HUES64 (cell line): ENCODE measurements around the gene NRL.

Experiments used
- H3K27ac ChIP-seq: 2 replicates; pipeline ENCODE4 v1.7.0; 2013; ENCODE audit warnings: low read depth, low read length, inconsistent platforms
- H3K27me3 ChIP-seq: 2 replicates; pipeline ENCODE4 v1.6.1; 2013; ENCODE audit warnings: mild to moderate bottlenecking, low read length; ENCODE audit not compliant: insufficient read depth
- H3K36me3 ChIP-seq: 2 replicates; pipeline ENCODE4 v1.6.1; 2013; ENCODE audit warnings: mild to moderate bottlenecking, low read length; ENCODE audit not compliant: insufficient read depth
- H3K4me1 ChIP-seq: 2 replicates; pipeline ENCODE4 v1.6.1; 2013; ENCODE audit warnings: mild to moderate bottlenecking, low read length, moderate library complexity; ENCODE audit not compliant: insufficient read depth
- H3K4me3 ChIP-seq: 2 replicates; pipeline ENCODE4 v1.5.1; 2013; ENCODE audit warnings: mild to moderate bottlenecking, low read length, moderate library complexity
- H3K9ac ChIP-seq: 2 replicates; pipeline ENCODE4 v1.6.1; 2013; ENCODE audit warnings: mild to moderate bottlenecking, low read depth, low read length
- H3K9me3 ChIP-seq: 2 replicates; pipeline ENCODE4 v1.6.1; 2013; ENCODE audit warnings: low read depth, low read length; ENCODE audit not compliant: insufficient read depth
- WGBS: fragments of 150-250, 120-280 bp; methylation state at CpG from one replicate; pipeline ENCODE4 v1.1.7; 2013; ENCODE audit warnings: missing lambda C conversion rate; 5-methylcytosine and 5-hydroxymethylcytosine counted together

NRL gene

DNA sequence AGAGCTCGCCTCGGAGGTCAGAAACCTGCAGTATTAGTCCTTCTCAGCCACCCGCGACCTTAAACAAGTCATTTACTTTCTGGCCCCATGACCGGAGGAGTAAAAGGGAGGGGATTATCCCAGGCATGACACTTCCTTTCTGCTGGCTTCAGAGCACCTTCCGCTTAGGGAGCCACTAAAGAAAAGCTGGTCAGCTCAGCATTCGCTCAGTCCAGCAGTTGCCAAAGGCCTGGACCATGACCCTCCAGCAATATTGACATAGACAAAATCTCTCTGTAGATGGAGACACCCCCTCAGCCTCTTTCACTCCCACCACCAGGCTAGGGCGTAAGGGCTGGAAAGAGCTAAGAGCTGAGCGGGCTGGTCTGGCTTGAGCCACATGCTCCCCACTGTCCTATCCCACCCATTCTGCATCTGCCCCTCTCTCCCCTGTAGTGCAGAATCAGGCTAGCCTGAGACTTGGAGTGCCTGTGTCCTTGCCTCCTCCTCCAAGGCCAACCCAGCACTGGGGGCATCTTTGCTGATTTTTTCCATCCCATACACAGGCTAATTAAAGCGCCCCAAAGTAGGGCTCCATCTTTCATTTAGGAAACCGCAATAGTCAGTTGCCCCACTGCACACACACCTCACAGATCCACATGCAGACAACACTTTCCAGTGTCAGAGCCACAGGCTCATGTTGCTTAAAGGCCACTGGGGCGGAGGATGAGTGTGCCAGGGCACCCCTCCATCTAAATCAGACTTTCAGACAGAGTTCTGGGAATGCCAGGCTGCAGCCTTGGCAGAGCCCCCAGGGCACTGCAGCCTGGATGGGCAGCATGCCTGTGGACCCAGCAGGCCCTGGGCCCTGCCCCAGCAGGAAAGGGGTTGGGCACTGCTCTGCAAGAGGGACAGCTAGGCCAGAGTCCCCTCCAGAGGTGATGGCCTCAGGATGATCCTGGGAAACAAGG is 47.3 kb downstream of the NRL start:
- 95% methylated on average over 12 of the region's 12 CpGs for WGBS
- Histone ChIP-seq H3K9me3 (no peaks in the 10 kb centered on the region), H3K4me3 (no peak overlapping the region), H3K9ac (no peak overlapping the region), H3K27me3 (no peaks in the 10 kb centered on the region), H3K4me1 (no peaks in the 10 kb centered on the region), H3K36me3 (no peaks in the 10 kb centered on the region), H3K27ac (no peak overlapping the region)

DNA sequence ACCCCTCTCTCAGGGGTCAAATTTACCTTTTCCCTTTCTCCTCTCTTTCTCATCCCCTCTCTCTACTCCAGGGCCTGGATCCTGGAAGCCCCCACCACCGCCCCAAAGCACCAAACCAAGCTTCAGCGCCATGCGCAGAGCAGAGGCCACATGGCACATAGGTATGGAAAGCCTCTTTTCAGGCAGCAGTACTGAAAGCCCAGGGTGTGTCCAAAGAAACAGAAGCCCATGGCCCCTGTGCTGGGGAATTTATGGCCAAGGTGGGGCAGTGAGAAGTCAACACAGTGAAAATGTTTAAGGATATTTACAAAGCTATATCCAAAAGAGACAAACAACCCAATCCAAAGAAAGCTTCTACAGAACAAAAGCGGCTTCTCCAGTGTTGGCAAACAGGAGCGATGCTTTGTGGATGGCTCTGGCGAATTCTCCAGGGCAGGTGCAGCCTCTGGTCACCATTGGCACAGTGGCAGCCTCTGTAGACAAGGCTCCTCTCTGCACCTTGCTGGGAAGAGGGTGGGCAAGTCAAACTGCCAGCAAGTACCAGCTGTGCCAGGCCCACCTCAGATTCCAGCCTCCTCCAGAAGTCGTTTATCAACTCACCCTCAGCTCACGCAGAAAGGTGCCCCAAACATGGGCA is 48.1 kb downstream of the NRL start:
- Histone ChIP-seq H3K27ac (no peak overlapping the region), H3K4me1 (no peaks in the 10 kb centered on the region), H3K9ac (no peak overlapping the region), H3K9me3 (no peaks in the 10 kb centered on the region), H3K36me3 (no peaks in the 10 kb centered on the region), H3K4me3 (no peak overlapping the region), H3K27me3 (no peaks in the 10 kb centered on the region)
- 92% methylated on average over 8 of the region's 8 CpGs for WGBS

DNA sequence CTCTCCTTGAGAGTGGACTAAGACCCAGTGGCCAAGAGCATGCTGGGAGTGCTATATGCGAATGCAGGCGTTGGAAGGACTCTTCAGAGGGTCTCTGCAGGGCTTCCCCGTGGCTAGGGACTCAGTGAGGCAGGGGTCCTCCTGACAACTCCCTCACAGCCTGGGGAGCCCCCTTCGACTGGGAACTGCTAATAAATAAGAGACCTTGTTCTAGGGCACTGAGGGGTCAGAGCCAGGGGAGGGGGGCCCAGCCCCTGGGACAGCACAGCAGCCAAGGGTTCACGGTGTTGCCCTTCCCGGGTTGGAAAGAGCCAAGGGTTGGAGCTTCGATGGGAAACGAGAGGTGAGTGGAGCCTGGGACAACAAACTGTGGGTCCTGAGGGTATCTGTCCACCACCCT is 49.3 kb downstream of the NRL start:
- no peak overlapping the region for H3K27ac ChIP-seq
- H3K36me3 ChIP-seq = no peaks in the 10 kb centered on the region
- no peaks in the 10 kb centered on the region for H3K9me3 ChIP-seq
- no peaks in the 10 kb centered on the region for H3K4me1 ChIP-seq
- H3K27me3 ChIP-seq = no peaks in the 10 kb centered on the region
- WGBS = 79% methylated on average over 8 of the region's 8 CpGs
- no peak overlapping the region for H3K4me3 ChIP-seq
- H3K9ac ChIP-seq = no peak overlapping the region

DNA sequence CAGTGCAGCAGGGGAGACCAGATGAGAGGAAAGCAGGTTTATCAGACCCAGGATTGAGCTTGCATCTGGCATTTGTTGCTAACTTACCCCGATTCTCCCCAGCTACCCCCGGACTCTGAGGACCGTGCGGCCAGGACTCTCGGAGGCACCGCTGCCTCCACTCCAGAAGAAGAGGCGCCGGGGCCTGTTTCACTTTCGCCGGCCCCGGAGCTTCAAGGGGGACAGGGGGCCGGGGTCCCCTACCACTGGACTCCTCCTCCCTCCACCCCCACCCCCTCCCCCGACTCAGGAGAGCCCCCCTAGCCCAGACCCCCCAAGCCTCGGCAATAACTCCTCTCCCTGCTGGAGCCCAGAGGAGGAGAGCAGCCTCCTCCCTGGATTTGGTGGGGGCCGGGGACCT is 49.9 kb downstream of the NRL start:
- 95% methylated on average over 12 of the region's 15 CpGs for WGBS
- H3K9ac ChIP-seq = no peak overlapping the region
- H3K27ac ChIP-seq = no peak overlapping the region
- H3K36me3 ChIP-seq = no peaks in the 10 kb centered on the region
- H3K9me3 ChIP-seq = no peaks in the 10 kb centered on the region
- H3K27me3 ChIP-seq = no peaks in the 10 kb centered on the region
- H3K4me1 ChIP-seq = no peaks in the 10 kb centered on the region
- no peak overlapping the region for H3K4me3 ChIP-seq

DNA sequence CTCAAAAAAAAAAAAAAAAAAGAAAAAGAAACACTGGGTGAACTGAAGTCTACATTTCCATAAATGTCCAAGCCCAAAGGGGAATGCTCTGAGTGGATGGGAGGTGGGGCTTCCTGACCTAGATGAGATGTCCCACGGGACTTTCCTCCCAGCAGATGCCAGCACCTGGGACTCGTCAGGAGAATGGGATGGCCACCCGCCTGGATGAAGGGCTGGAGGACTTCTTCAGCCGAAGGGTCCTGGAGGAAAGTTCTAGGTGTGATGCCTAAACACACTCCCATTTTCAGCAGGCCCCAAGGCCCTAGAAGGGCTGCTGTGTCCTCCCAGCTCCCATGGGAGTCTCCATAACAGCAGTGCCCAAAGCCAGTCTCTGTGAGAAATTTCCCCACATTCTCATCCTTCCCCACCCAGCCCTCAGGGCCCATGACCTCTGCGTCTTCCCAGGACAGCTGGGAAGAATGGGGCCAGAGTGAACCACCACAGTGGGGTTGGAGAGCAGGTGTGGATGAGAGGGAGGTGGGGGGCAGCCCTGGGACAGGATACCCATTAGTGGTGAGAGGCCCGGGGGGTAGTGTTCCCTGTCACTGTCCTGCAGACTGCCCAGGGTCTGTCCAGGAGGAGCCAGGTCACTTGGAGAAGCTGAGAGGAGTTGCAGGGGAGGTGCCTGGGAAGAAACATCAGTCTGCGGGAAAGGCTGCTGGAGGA is 50.5 kb downstream of the NRL start:
- H3K27me3 ChIP-seq = no peaks in the 10 kb centered on the region
- WGBS = 91% methylated on average over 7 of the region's 7 CpGs
- no peak overlapping the region for H3K27ac ChIP-seq
- no peaks in the 10 kb centered on the region for H3K36me3 ChIP-seq
- no peak overlapping the region for H3K9ac ChIP-seq
- H3K4me1 ChIP-seq = no peaks in the 10 kb centered on the region
- H3K9me3 ChIP-seq = no peaks in the 10 kb centered on the region
- H3K4me3 ChIP-seq = no peak overlapping the region

DNA sequence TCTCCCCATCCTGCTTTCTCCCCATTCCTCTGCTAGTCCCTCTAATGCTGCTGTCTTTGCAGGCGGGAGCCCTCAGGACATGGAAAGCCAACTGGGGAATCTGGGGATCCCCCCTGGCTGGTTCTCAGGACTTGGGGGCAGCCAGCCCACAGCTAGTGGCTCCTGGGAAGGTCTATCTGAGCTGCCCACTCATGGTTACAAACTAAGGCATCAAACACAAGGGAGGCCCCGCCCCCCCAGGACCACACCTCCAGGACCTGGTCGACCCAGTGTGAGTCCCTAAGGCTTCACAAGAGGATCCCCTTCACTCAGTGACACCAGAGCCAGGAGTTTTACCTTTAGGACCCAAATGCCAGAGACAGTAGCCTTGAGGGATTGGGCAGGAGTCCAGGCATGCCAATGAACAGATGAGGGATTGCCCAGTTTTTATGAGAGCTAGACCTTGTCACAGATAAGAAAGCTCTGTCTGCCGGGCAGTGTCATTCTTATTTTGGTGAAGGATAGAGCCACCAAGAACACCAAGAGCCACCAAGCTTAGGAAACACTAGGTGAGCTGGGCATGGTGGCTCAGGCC is 51.4 kb downstream of the NRL start:
- no peaks in the 10 kb centered on the region for H3K36me3 ChIP-seq
- H3K9ac ChIP-seq = no peak overlapping the region
- H3K27ac ChIP-seq = no peak overlapping the region
- 85% methylated on average over 4 of the region's 4 CpGs for WGBS
- H3K4me1 ChIP-seq = no peaks in the 10 kb centered on the region
- no peaks in the 10 kb centered on the region for H3K27me3 ChIP-seq
- H3K9me3 ChIP-seq = no peaks in the 10 kb centered on the region
- no peak overlapping the region for H3K4me3 ChIP-seq

DNA sequence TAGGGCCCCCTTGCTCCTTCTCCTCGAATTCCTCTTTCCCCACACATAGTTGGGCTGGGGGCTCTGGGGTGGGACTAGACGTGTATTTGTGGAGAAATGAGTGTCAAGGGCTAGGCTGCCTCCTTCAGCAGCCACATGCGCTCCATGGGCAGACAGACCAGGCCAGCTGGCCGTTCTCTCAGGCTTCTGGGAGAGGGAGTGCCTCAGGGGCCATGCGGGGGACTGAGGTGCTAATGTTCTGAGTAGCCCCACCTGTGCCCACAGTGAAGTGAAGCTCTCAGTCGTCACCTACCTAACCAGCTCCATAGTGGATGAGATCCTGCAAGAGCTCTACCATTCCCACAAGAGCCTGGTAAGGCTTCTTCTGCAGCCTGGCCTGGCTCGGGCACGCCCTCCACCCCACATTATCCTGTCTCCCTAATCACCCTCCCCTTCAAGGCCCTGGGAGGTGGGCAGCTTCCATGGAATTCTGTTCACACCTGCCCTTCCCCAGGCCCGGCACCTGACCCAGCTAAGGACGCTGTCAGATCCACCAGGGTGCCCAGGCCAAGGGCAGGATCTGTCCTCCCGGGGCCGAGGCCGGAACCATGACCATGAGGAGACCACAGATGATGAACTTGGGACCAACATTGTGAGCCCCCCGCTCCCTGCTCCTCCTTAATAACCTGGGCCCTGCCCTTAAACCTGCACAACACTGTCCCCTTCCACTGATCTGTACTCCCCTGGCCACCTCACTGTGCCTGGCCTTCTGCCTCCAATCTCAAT is 52.4 kb downstream of the NRL start:
- H3K9me3 ChIP-seq = no peaks in the 10 kb centered on the region
- no peak overlapping the region for H3K27ac ChIP-seq
- no peaks in the 10 kb centered on the region for H3K4me1 ChIP-seq
- 93% methylated on average over 13 of the region's 14 CpGs for WGBS
- H3K36me3 ChIP-seq = no peaks in the 10 kb centered on the region
- no peaks in the 10 kb centered on the region for H3K27me3 ChIP-seq
- H3K4me3 ChIP-seq = no peak overlapping the region
- no peak overlapping the region for H3K9ac ChIP-seq

DNA sequence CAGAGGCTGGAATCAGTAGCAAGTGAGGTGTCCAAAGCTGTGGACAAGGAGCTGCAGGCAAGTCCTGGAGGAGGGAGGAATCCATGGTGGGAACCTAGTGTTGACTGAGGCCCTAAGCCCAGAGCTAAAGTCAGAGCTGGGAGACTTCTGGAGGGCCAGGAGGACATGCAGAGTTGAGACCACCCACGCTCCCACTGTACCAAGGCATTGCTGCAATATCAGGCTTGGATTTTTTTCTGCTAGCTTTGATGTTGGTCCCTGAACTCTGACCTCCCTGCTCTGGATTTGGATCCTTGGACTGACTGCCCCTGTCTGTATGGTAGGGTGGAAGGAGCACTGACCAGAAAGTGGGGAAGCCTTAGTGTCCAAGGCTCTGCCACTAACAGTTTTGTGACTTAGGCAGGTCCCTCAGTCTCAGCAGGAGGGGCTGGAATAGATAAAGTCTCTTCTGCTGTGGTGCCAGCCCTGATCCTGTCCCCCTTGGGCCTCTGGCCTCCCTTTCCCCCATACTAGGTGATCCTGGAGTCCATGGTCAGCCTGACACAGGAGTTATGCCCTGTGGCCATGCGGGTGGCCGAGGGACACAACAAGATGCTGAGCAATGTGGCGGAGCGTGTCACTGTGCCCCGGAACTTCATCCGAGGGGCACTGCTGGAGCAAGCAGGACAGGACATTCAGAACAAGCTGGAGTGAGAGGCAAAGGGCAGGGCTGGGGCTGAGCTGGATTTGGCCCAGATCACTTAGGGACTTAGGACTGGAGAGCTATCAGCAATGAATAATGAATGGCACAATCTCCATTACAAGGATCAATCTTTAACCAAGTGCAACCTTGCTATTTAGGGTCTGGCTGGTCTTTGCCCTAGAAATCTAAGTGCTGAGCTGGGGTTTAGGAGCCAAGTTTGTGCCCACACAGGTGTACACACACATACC is 53.5 kb downstream of the NRL start:
- H3K9me3 ChIP-seq = no peaks in the 10 kb centered on the region
- H3K27me3 ChIP-seq = no peaks in the 10 kb centered on the region
- H3K27ac ChIP-seq = no peak overlapping the region
- WGBS = 94% methylated on average over 7 of the region's 7 CpGs
- no peaks in the 10 kb centered on the region for H3K36me3 ChIP-seq
- H3K4me3 ChIP-seq = no peak overlapping the region
- H3K4me1 ChIP-seq = no peaks in the 10 kb centered on the region
- no peak overlapping the region for H3K9ac ChIP-seq

DNA sequence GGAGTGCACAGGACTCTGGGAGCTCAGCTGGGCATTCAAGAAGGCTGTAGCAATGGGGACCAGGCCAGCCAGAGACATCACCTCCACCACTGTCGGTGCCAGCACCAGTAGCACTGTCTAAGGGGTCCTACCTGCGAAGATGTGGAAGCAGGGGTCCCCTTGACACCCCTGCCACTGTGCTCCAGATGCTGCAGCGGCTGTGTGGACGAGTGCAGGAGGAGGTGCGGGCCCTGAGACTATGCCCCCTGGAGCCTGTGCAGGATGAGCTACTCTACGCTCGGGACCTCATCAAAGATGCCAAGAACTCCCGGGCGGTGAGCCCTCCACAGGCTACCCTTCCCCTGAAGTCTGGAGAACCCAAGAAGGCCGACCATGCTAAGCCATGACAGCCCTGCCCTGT is 54.3 kb downstream of the NRL start:
- H3K4me1 ChIP-seq = no peaks in the 10 kb centered on the region

DNA sequence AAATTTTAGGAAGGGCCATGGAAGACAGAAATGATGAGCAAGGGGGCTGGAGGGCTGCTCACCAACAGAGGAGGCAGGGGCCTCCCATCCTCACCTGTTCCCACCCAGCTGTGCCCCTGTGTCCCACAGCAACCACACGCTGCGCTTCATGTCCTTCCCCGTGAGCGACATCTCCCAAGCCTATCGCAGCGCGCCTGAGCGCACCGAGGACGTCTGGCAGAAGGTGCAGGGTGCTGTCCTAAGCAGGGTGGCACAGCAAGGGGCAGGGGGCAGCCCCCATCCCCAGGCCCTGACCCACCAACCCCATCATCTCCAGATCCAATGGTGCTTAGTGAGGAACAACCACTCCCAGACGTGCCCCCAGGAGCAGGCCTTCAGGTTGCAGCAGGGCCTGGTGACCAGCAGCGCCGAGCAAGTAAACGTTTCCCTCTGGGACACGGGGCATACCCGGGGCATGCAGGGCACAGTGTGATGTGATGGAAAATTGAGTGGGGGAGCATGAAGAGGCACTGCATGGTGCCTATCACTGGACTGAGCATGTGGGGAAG is 54.8 kb downstream of the NRL start:
- 93% methylated on average over 16 of the region's 16 CpGs for WGBS
- Histone ChIP-seq H3K27me3 (no peaks in the 10 kb centered on the region), H3K4me3 (no peak overlapping the region), H3K27ac (no peak overlapping the region), H3K9ac (no peak overlapping the region), H3K36me3 (no peaks in the 10 kb centered on the region), H3K4me1 (no peaks in the 10 kb centered on the region), H3K9me3 (no peaks in the 10 kb centered on the region)

More for the DNA sequence above, 54.3 kb downstream of the NRL start:
- H3K36me3 ChIP-seq = no peaks in the 10 kb centered on the region
- WGBS = 94% methylated on average over 10 of the region's 10 CpGs
- no peaks in the 10 kb centered on the region for H3K27me3 ChIP-seq
- no peak overlapping the region for H3K9ac ChIP-seq
- H3K4me3 ChIP-seq = no peak overlapping the region
- H3K9me3 ChIP-seq = no peaks in the 10 kb centered on the region
- H3K27ac ChIP-seq = no peak overlapping the region
